SU-DHL-6 (cell line): Measurements from ENCODE around the gene CD6.

ENCODE experiments used
- H2AFZ ChIP-seq: fragments of 200-600 bp; sonication (generic); 2 replicates; pipeline ENCODE4 v1.6.1; 2014; ENCODE audit warnings: low read depth, mild to moderate bottlenecking, moderate library complexity, mixed read lengths, antibody characterized with exemption, low read length; ENCODE audit not compliant: severe bottlenecking
- H3F3A ChIP-seq: fragments of 200-600 bp; shearing (Covaris generic); 2 replicates; pipeline ENCODE4 v1.6.0; 2016; ENCODE audit warnings: antibody characterized with exemption, mild to moderate bottlenecking; ENCODE audit not compliant: insufficient read depth
- H3K27ac ChIP-seq: fragments of 200-600 bp; sonication (generic); 2 replicates; pipeline ENCODE4 v1.5.1; 2016; ENCODE audit warnings: low read depth, mild to moderate bottlenecking, low read length, moderate library complexity, mixed read lengths
- H3K27me3 ChIP-seq: fragments of 200-600 bp; sonication (generic), shearing (Covaris generic); 2 replicates; pipeline ENCODE4 v1.6.0; 2014; ENCODE audit warnings: mild to moderate bottlenecking, low read length
- H3K36me3 ChIP-seq: fragments of 200-600 bp; sonication (generic); 2 replicates; pipeline ENCODE4 v1.6.1; 2014; ENCODE audit warnings: mild to moderate bottlenecking, low read length, mixed read lengths
- H3K4me2 ChIP-seq: fragments of 300-600, 200-600 bp; shearing (Covaris generic), sonication (generic); 2 replicates; pipeline ENCODE4 v1.6.0; 2014; ENCODE audit warnings: low read length, low read depth, mild to moderate bottlenecking; ENCODE audit not compliant: poor library complexity, severe bottlenecking
- H3K4me3 ChIP-seq: fragments of 200-600 bp; sonication (generic); 2 replicates; pipeline ENCODE4 v1.5.1; 2014; ENCODE audit warnings: antibody characterized with exemption, low read length, mild to moderate bottlenecking, mixed read lengths; ENCODE audit not compliant: insufficient read depth, poor library complexity, severe bottlenecking
- H3K79me2 ChIP-seq: fragments of 200-600 bp; sonication (generic); 2 replicates; pipeline ENCODE4 v1.6.1; 2014; ENCODE audit warnings: mild to moderate bottlenecking, low read length, moderate library complexity; ENCODE audit not compliant: insufficient read depth
- H3K9ac ChIP-seq: fragments of 200-600 bp; sonication (generic); 2 replicates; pipeline ENCODE4 v1.7.0; 2014; ENCODE audit warnings: mild to moderate bottlenecking, low read length
- H3K9me2 ChIP-seq: fragments of 200-600 bp; sonication (generic); replicated peaks from 2 replicates; pipeline ENCODE4 v1.6.1; 2014; ENCODE audit warnings: low read length; ENCODE audit not compliant: insufficient read depth
- H3K9me3 ChIP-seq: fragments of 200-600 bp; sonication (generic); 2 replicates; pipeline ENCODE4 v1.6.1; 2014; ENCODE audit warnings: low read length, mixed read lengths; ENCODE audit not compliant: insufficient read depth
- H4K20me1 ChIP-seq: fragments of 200-600 bp; sonication (generic); 2 replicates; pipeline ENCODE4 v1.6.1; 2014; ENCODE audit warnings: low read depth, mild to moderate bottlenecking, antibody characterized with exemption, low read length, moderate library complexity, mixed read lengths
- CTCF ChIP-seq: fragments of 200-600 bp; sonication (generic); IDR thresholded peaks from one replicate; pipeline ENCODE4 v1.5.1; 2017; ENCODE audit warnings: antibody characterized with exemption, mild to moderate bottlenecking, low read length, moderate library complexity; ENCODE audit not compliant: insufficient read depth, poor library complexity, severe bottlenecking
- EZH2phosphoT487 ChIP-seq: fragments of 200-600 bp; sonication (generic), shearing (Covaris generic); conservative IDR thresholded peaks from 2 replicates; pipeline ENCODE4 v1.6.1; 2018; ENCODE audit warnings: mild to moderate bottlenecking, antibody characterized with exemption, low read length, moderate library complexity, mixed read lengths

CD6 gene

DNA sequence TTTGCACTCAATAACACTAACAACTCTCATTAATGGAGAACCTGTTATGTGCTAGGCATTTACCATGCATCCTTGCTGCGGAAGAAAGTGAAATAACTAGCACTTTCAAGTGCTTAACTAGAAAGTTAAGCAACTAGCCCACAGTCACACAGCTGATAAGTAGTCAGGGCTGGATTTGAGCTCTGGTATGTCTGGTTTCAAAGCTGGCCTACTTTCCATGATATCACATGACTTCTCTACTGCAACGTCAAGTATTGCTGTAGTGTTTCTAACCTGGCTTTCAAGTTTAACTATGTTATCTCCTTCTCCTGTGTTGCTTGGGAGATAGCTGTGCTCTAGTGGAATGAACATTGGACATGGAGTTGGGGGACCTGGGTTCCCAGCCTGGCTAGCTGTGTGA, 31.6 kb upstream of the CD6 start:
- no peak for TF ChIP-seq EZH2phosphoT487
- TF ChIP-seq CTCF = no peak
- Histone ChIP-seq H3K9ac (no peak overlapping the region), H3K4me2 (no peak overlapping the region), H4K20me1 (no peaks in the 10 kb centered on the region), H3K27ac (no peak overlapping the region), H3F3A (no peaks in the 10 kb centered on the region), H3K27me3 (no peaks in the 10 kb centered on the region), H2AFZ (no peak overlapping the region), H3K4me3 (no peak overlapping the region), H3K9me2 (no peaks in the 10 kb centered on the region), H3K9me3 (no peaks in the 10 kb centered on the region), H3K36me3 (no peaks in the 10 kb centered on the region), H3K79me2 (no peaks in the 10 kb centered on the region)

GRCh38 chr11:60941371-60942119, 29.9 kb upstream of the CD6 start:
- Histone ChIP-seq H3K4me2 (no peak overlapping the region), H3K79me2 (no peaks in the 10 kb centered on the region), H3K9me2 (no peaks in the 10 kb centered on the region), H3K9ac (no peak overlapping the region), H3K36me3 (no peaks in the 10 kb centered on the region), H3F3A (no peaks in the 10 kb centered on the region), H3K27me3 (no peaks in the 10 kb centered on the region), H3K9me3 (no peaks in the 10 kb centered on the region), H4K20me1 (no peaks in the 10 kb centered on the region), H3K27ac (no peak overlapping the region), H2AFZ (no peak overlapping the region), H3K4me3 (no peak overlapping the region)
- TF ChIP-seq CTCF (no peak), EZH2phosphoT487 (no peak)

DNA sequence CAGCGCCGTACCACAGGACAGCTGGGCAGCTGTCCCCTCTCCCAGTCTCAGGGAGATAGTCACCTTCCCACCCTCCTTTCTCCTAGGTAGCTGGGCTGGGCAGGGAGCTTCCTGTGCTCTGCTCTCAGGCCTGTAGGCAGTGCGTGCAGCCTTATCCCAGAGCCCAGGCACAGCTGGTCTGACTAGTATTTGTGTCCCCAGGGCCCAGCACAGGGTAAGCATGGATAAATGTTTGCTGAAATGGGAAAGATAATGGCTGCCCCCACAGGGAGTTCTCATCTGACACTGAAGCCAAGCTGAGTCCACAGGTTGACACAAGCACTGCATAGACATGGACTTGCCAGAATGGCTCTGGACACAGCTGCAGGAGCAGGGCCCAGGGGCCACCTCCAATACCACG, 29.3 kb upstream of the CD6 start:
- Histone ChIP-seq H3K27ac (no peak overlapping the region), H3K36me3 (no peaks in the 10 kb centered on the region), H3F3A (no peaks in the 10 kb centered on the region), H2AFZ (no peak overlapping the region), H3K9ac (no peak overlapping the region), H3K79me2 (no peaks in the 10 kb centered on the region), H4K20me1 (no peaks in the 10 kb centered on the region), H3K27me3 (no peaks in the 10 kb centered on the region), H3K9me2 (no peaks in the 10 kb centered on the region), H3K4me3 (no peak overlapping the region), H3K4me2 (no peak overlapping the region), H3K9me3 (no peaks in the 10 kb centered on the region)
- no peak for TF ChIP-seq CTCF
- TF ChIP-seq EZH2phosphoT487 = no peak
